ENCODE measurements around the gene SERPINI2.
"Not testable (repeated sequence)": the region's sequence is repeated elsewhere in the genome, so short reads cannot be mapped to it uniquely, and the experiment has no call there.

The SERPINI2 gene

GRCh38 chr3:167445491-167445890, 28.4 kb downstream of the SERPINI2 start:
- DNase-seq: no peak

- no peak for DNase-seq
Observed at GRCh38 chr3:167441256-167441655, 32.6 kb downstream of the SERPINI2 start.

DNA sequence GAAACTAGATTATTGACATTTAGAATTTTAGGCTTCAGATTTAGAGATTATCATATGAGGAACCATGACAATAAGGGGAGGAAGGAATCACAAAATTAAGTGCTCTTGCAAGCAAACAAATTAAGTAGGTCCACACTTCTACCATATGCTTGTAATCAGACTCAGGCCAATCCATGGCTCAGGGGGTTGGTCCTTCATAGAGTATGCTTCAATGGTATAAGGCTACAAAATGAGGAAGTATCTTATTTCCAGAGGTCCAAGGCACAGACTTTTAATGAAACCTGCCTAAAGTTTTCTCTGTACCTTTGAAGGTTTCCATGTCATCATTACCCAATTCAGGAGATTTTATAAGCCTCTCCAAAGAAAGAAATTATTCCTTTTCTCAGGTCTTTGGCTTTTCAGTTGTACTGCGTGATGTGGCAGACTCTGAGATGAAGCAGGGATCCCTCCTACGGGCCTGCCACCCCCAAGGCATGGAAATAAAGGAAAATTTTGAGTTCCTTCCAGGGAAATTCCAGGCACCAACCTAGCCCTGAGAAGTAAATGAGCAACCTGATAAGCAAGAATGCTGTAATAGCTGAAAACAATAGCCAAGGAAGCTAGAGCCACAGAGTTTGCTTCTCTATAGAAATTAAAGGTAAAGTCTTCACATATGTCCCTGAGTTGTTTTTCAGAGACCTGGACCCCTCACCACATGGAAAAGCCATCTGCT, 36.3 kb downstream of the SERPINI2 start:
- DNase-seq: no peak

DNA sequence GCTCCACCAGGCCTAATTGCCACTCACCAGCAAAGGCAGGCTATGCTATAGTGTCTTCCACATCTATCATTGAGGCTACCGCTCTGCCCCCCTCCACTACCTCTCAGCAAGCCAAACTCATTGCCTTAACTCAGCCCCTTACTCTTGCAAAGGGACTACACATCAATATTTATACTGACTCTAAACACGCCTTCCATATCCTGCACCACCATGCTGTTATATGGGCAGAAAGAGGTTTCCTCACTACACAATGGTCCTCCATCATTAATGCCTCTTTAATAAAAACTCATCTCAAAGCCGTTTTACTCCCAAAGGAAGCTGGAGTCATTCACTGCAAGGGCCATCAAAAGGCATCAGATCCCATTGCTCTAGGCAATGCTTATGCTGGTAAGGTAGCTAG, 46.9 kb downstream of the SERPINI2 start:
- not testable (repeated sequence) for DNase-seq

- not testable (repeated sequence) for DNase-seq
Observed at GRCh38 chr3:167422396-167422795, 51.4 kb downstream of the SERPINI2 start.

DNA sequence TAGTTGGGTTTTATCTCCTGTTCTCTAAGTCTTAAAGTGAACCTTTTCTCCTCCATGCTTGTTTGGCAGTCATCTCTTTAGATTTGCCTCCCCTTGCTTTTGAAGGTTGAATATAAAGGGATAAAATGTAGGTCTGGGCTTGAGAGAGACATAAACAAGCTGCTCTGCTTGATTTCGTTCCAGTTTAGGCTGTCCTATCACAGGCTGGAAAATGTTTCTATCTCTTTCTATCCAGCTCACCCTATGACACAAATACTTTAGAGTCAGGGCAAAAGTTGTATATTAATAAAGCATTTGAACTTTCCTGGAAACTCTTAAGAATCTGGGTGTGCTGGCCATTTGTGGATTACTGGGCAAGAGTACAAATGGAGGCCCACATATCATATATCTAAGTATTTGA, 64.2 kb downstream of the SERPINI2 start:
- DNase-seq: no peak

DNA sequence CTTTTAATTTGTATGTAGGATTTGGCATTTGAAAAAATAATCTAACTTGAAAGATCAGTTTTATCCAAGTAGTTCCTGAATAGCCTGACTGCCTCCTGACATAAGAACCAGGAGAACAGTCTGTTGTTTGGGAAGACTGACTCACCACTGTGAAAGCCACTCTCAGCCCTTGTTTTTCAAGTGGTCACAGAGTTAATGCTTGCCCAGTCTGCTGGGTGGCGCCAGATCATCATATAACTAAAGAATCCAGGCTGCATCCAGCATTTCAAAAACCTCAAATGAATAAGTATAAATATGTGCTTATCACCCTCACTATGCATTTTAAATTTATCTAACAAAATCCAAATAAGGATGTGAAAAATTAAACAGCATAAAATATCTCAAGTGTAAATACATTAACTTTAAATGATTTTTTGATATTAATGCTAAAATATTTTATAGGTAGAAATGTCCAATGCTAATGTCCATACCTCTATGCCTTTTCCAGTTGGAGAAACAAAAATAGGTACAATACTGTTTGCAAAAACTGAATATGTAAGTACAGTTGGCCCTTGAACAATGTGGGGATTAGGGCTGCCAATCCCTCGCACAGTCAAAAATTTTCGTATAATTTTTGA, 66.9 kb downstream of the SERPINI2 start:
- DNase-seq: peak; percentile 43

GRCh38 chr3:167397826-167398225, 76.0 kb downstream of the SERPINI2 start:
- no peak for DNase-seq

GRCh38 chr3:167396075-167396474, 77.8 kb downstream of the SERPINI2 start:
- DNase-seq: no peak

GRCh38 chr3:167394003-167394402, 79.8 kb downstream of the SERPINI2 start:
- DNase-seq: peak; percentile 2

Data from NCI-H446 treated with DMSO at 0.1 percent for 48 hours (cell line).